K562 (cell line): Measurements from ENCODE around the gene FTH1. TPM values are rescaled to one million over a fixed set of nuclear protein-coding genes. Genes with fewer than 3 reads are reported as not detected.

Experiments
- AFF1 ChIP-seq, 2 experiments: fragments of 450-650 bp; IDR thresholded peaks; 2 replicates each; pipeline ENCODE4 v1.6.1; 2018; ENCODE audit warnings: mild to moderate bottlenecking in 2 of 2, low read depth in 1 of 2; ENCODE audit not compliant: partially characterized antibody in 2 of 2
- ETV1 ChIP-seq: fragments of 450-650 bp; conservative IDR thresholded peaks from 2 replicates; pipeline ENCODE4 v1.6.1; 2016; ENCODE audit warnings: missing genetic modification characterization, control low read depth, low read depth, missing compliant biosample characterization
- FOXP4 ChIP-seq: sonication (generic); formaldehyde crosslinking; IDR thresholded peaks from 2 replicates; pipeline ENCODE4 v1.8.0; 2022; ENCODE audit warnings: mild to moderate bottlenecking, missing genetic modification reagents, borderline replicate concordance
- GABPB2 ChIP-seq: fragments of 250-450 bp; sonication (Bioruptor Pico); conservative IDR thresholded peaks from 2 replicates; pipeline ENCODE4 v1.5.1; 2021; ENCODE audit warnings: mild to moderate bottlenecking
- NFXL1 ChIP-seq: fragments of 450-650 bp; formaldehyde crosslinking; IDR thresholded peaks from 2 replicates; pipeline ENCODE4 v1.4.0; 2021; ENCODE audit warnings: mild to moderate bottlenecking
- PRDM10 ChIP-seq: fragments of 450-650 bp; IDR thresholded peaks from 2 replicates; pipeline ENCODE4 v1.6.1; 2018; ENCODE audit not compliant: partially characterized antibody
- PTTG1 ChIP-seq: fragments of 450-650 bp; IDR thresholded peaks from 2 replicates; pipeline ENCODE4 v1.6.1; 2016; ENCODE audit warnings: low read depth, mild to moderate bottlenecking, missing genetic modification characterization, missing compliant biosample characterization
- ZNF830 ChIP-seq: fragments of 250-450 bp; sonication (Bioruptor Pico); IDR thresholded peaks from 2 replicates; pipeline ENCODE4 v1.5.0; 2021; ENCODE audit warnings: mild to moderate bottlenecking
- polyA plus RNA-seq, 8 experiments: library from polyadenylated mRNA; depleted of rRNA in 4 of 8; stranded (reverse) in 5 of 8; unstranded in 3 of 8; fragments of >200 nt; fragmentation: Nextera tagmentation in 2 of 8; fragmentation: Illumina TruSeq in 1 of 8; extraction: Ambion mirVana in 2 of 8; extraction: Trizol in 1 of 8; gene quantifications; 2 replicates each; pipeline versions ENCODE4 v1.2.1 to v1.2.3, GENCODE V29; 2011 to 2014; ENCODE audit warnings: inconsistent platforms in 1 of 8, missing spikeins in 1 of 8
- total RNA-seq, 7 experiments: library from RNA; depleted of rRNA in 6 of 7; stranded (reverse); fragments of >200 nt in 6 of 7; fragmentation: Illumina TruSeq in 2 of 7; extraction: Trizol in 2 of 7; gene quantifications; 2 replicates each; pipeline versions ENCODE4 v1.2.1 to v1.2.3, GENCODE V29; 2011 to 2021; ENCODE audit warnings: low replicate concordance in 1 of 7
- TF ChIP-seq, protein P1 (sequence below): fragments of 250-450 bp; sonication (Bioruptor Pico); IDR thresholded peaks from 2 replicates; pipeline ENCODE4 v1.8.0; 2022; ENCODE audit warnings: inconsistent platforms, mild to moderate bottlenecking, moderate library complexity, borderline replicate concordance
- TF ChIP-seq, protein P2 (sequence below): IDR thresholded peaks from 2 replicates; pipeline ENCODE4 v1.6.1; 2012; ENCODE audit warnings: low read depth, low read length, improper control_type of control experiment, borderline replicate concordance
- TF ChIP-seq, protein P3 (sequence below): fragments of 250-450 bp; sonication (Bioruptor Pico); IDR thresholded peaks from 2 replicates; pipeline ENCODE4 v1.5.0; 2021

The FTH1 gene
- total and polyA plus RNA-seq, 9 of the 15 experiments (the other 6 are each of a cell fraction or from before 2014, with no cell fraction given) = 370 to 3,146 (median 802) TPM

DNA sequence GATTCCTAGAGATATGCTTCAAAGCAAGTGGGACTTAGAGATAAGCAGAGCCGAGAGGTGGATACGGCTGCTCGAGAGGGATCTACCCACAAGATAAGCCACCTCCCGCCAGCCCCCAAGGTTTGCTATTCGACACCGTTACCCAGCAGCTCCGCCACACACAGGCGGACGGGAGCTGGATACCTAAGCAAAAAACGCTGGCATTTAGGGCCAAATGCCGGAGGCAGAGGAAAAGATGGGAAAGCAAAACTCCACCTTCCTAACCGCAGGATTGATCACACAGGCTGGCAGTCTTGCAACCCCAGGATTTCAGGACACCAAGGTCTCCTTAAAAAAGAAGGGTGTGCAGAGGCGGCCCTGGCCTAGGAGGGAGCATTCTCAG is 709 bp downstream of the FTH1 start (continued):
- TF ChIP-seq AFF1 (IDR thresholded peaks at IDR 0.05; ENCODE audit: low read depth in 1 of 2, partially characterized antibody in 2 of 2) = peak; percentile 68 to 94
- TF ChIP-seq, protein P1, sequence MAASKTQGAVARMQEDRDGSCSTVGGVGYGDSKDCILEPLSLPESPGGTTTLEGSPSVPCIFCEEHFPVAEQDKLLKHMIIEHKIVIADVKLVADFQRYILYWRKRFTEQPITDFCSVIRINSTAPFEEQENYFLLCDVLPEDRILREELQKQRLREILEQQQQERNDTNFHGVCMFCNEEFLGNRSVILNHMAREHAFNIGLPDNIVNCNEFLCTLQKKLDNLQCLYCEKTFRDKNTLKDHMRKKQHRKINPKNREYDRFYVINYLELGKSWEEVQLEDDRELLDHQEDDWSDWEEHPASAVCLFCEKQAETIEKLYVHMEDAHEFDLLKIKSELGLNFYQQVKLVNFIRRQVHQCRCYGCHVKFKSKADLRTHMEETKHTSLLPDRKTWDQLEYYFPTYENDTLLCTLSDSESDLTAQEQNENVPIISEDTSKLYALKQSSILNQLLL (CRISPR knock-in tag) = no peak
- no peak for TF ChIP-seq FOXP4 (CRISPR knock-in tag)
- no peak for TF ChIP-seq NFXL1 (CRISPR knock-in tag)
- no peak for TF ChIP-seq ETV1 (tag)
- no peak for TF ChIP-seq ZNF830
- TF ChIP-seq, protein P2, sequence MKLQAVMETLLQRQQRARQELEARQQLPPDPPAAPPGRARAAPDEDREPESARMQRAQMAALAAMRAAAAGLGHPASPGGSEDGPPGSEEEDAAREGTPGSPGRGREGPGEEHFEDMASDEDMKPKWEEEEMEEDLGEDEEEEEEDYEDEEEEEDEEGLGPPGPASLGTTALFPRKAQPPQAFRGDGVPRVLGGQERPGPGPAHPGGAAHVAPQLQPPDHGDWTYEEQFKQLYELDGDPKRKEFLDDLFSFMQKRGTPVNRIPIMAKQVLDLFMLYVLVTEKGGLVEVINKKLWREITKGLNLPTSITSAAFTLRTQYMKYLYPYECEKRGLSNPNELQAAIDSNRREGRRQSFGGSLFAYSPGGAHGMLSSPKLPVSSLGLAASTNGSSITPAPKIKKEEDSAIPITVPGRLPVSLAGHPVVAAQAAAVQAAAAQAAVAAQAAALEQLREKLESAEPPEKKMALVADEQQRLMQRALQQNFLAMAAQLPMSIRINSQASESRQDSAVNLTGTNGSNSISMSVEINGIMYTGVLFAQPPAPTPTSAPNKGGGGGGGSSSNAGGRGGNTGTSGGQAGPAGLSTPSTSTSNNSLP = no peak
- TF ChIP-seq, protein P3, sequence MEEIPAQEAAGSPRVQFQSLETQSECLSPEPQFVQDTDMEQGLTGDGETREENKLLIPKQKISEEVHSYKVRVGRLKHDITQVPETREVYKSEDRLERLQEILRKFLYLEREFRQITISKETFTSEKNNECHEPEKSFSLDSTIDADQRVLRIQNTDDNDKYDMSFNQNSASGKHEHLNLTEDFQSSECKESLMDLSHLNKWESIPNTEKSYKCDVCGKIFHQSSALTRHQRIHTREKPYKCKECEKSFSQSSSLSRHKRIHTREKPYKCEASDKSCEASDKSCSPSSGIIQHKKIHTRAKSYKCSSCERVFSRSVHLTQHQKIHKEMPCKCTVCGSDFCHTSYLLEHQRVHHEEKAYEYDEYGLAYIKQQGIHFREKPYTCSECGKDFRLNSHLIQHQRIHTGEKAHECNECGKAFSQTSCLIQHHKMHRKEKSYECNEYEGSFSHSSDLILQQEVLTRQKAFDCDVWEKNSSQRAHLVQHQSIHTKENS (CRISPR knock-in tag) = no peak
- no peak for TF ChIP-seq PTTG1
- no peak for TF ChIP-seq PRDM10
- TF ChIP-seq GABPB2 (CRISPR knock-in tag) = no peak
